Transverse colon (tissue), 3 donors: ENCODE results near the gene MAST4.

Experiments
- CTCF ChIP-seq, 5 experiments: fragments of 200-600 bp in 3 of 5; fragments of 450-650 bp in 2 of 5; sonication (generic) in 3 of 5; IDR thresholded peaks; 1 replicate in 2 of 5; 2 replicates in 3 of 5; pipeline ENCODE4 v1.5.1; 2016 to 2017; ENCODE audit warnings: antibody characterized with exemption in 5 of 5, inconsistent platforms in 3 of 5, mild to moderate bottlenecking in 2 of 5, moderate library complexity in 1 of 5
- POLR2A ChIP-seq: fragments of 450-650 bp; IDR thresholded peaks from one replicate; pipeline ENCODE4 v1.6.1; 2016; ENCODE audit warnings: antibody characterized with exemption, mild to moderate bottlenecking, moderate library complexity

GRCh38 chr5:66960369-66961137, 364.4 kb downstream of the MAST4 start:
- no peak for TF ChIP-seq CTCF (IDR thresholded peaks at IDR 0.05)
- no peak for TF ChIP-seq POLR2A
